HCT116 (cell line): ENCODE data around the gene TBXA2R. TPM values are rescaled to one million over a fixed set of nuclear protein-coding genes. Genes with fewer than 3 reads are reported as not detected.
A peak's percentile ranks its signal among the peaks of the same experiment; 100 is the strongest.

Experiments
- ATAC-seq: fragments of 200-7000 bp; cut with Tn5 transposase; 2 replicates; pipeline ENCODE4 v1.9.1; 2020; ENCODE audit warnings: mild to moderate bottlenecking, moderate library complexity
- BruUV-seq: library from RNA; stranded (reverse); fragments of 400-500 nt; replicated peaks from 2 replicates; lab custom pipeline; 2021; lab: Mats Ljungman, UMichigan
- CTCF ChIA-PET: fragments of 300-600 bp; sonication (Branson Sonifier 250); formaldehyde crosslinking; loops from one replicate; lab custom pipeline; 2021; ENCODE audit warnings: antibody characterized with exemption; lab: Charles Lee
- POLR2A ChIA-PET: fragments of 300-600, 350-600 bp; sonication (Branson Sonifier 250); formaldehyde crosslinking; loops from one replicate; lab custom pipeline; 2021; ENCODE audit warnings: antibody characterized with exemption; lab: Charles Lee
- RAD21 ChIA-PET, 2 experiments: fragments of 300-600 bp; sonication (Branson Sonifier 250); formaldehyde crosslinking; loops; one replicate each; lab custom pipeline; 2023; ENCODE audit warnings: low total read pairs in 2 of 2; ENCODE audit not compliant: uncharacterized antibody in 2 of 2, unreplicated experiment in 2 of 2, low non-redundant PET in 1 of 2; lab: Charles Lee
- DNase-seq: peaks from one replicate; pipeline ENCODE4 v3.0.0-alpha.2; 2010; ENCODE audit warnings: low read depth, low spot score
- H2AFZ ChIP-seq: fragments of 200-600 bp; shearing (Covaris generic), sonication (generic); 2 replicates; pipeline ENCODE4 v1.6.1; 2017; ENCODE audit warnings: low read depth, mixed run types, mixed read lengths, antibody characterized with exemption, low read length; ENCODE audit not compliant: poor library complexity, severe bottlenecking
- H3K27ac ChIP-seq: 2 replicates; pipeline ENCODE4 v1.5.1; 2012; ENCODE audit warnings: low read depth, low read length
- H3K27me3 ChIP-seq: fragments of 200-600 bp; sonication (generic); 2 replicates; pipeline ENCODE4 v1.6.1; 2016; ENCODE audit warnings: mixed run types, low read length, mixed read lengths; ENCODE audit not compliant: insufficient read depth
- H3K36me3 ChIP-seq, 2 experiments: fragments of 200-500 bp in 1 of 2; fragments of 200-600 bp in 1 of 2; sonication (Bioruptor generic) in 1 of 2; sonication (generic) in 1 of 2; 2 replicates each; pipeline versions ENCODE4 v1.5.1 to v1.6.1; 2014 to 2016; ENCODE audit warnings: low read length in 2 of 2, inconsistent platforms in 1 of 2, mixed read lengths in 1 of 2, mixed run types in 1 of 2; ENCODE audit not compliant: insufficient read depth in 2 of 2, control insufficient read depth in 1 of 2
- H3K4me1 ChIP-seq, 2 experiments: fragments of 200-600 bp in 1 of 2; sonication (generic) in 1 of 2; 2 replicates each; pipeline versions ENCODE4 v1.5.1 to v1.6.1; 2012 to 2017; ENCODE audit warnings: low read length in 2 of 2, inconsistent platforms in 1 of 2, mild to moderate bottlenecking in 1 of 2, mixed read lengths in 1 of 2, mixed run types in 1 of 2, moderate library complexity in 1 of 2; ENCODE audit not compliant: insufficient read depth in 2 of 2, control insufficient read depth in 1 of 2
- H3K4me2 ChIP-seq: fragments of 200-600 bp; sonication (generic); 2 replicates; pipeline ENCODE4 v1.6.1; 2017; ENCODE audit warnings: mixed run types, low read length, mixed read lengths
- H3K4me3 ChIP-seq, 2 experiments: fragments of 200-600 bp in 1 of 2; sonication (generic) in 1 of 2; replicated peaks in 1 of 2; 2 replicates each; pipeline ENCODE4 v1.5.1; 2011 to 2016; ENCODE audit warnings: low read length in 2 of 2, control low read depth in 1 of 2, low read depth in 1 of 2, mild to moderate bottlenecking in 1 of 2, mixed read lengths in 1 of 2, mixed run types in 1 of 2
- H3K79me2 ChIP-seq: fragments of 200-600 bp; sonication (generic); 2 replicates; pipeline ENCODE4 v1.6.1; 2017; ENCODE audit warnings: mild to moderate bottlenecking, mixed run types, low read length, moderate library complexity, mixed read lengths; ENCODE audit not compliant: insufficient read depth
- H3K9ac ChIP-seq: fragments of 200-600 bp; sonication (generic); 2 replicates; pipeline ENCODE4 v1.6.1; 2016; ENCODE audit warnings: low read length, mixed read lengths
- H3K9me2 ChIP-seq: fragments of 200-600 bp; sonication (generic), shearing (Covaris generic); 2 replicates; pipeline ENCODE4 v1.6.1; 2017; ENCODE audit warnings: mixed run types, mild to moderate bottlenecking, moderate library complexity; ENCODE audit not compliant: insufficient read depth
- H3K9me3 ChIP-seq, 2 experiments: fragments of 200-500 bp in 1 of 2; fragments of 200-600 bp in 1 of 2; sonication (Bioruptor generic) in 1 of 2; sonication (generic) in 1 of 2; 2 replicates each; pipeline ENCODE4 v1.6.1; 2014 to 2017; ENCODE audit warnings: low read length in 2 of 2, mixed read lengths in 2 of 2, inconsistent platforms in 1 of 2, low read depth in 1 of 2, mild to moderate bottlenecking in 1 of 2, mixed run types in 1 of 2, moderate library complexity in 1 of 2; ENCODE audit not compliant: control insufficient read depth in 1 of 2, insufficient read depth in 1 of 2
- H4K20me1 ChIP-seq: fragments of 200-600 bp; sonication (generic), shearing (Covaris generic); 2 replicates; pipeline ENCODE4 v1.6.1; 2017; ENCODE audit warnings: mixed run types, mild to moderate bottlenecking, moderate library complexity; ENCODE audit not compliant: insufficient read depth
- EZH2 ChIP-seq: fragments of 200-600 bp; sonication (generic); IDR thresholded peaks from 2 replicates; pipeline ENCODE4 v1.6.1; 2017; ENCODE audit warnings: antibody characterized with exemption, mixed run types
- JUND ChIP-seq: IDR thresholded peaks from 2 replicates; pipeline ENCODE4 v1.6.1; 2012
- POLR2AphosphoS5 ChIP-seq: IDR thresholded peaks from 2 replicates; pipeline ENCODE4 v1.6.1; 2011; ENCODE audit warnings: mild to moderate bottlenecking, low read depth, low read length, moderate library complexity
- TCF7L2 ChIP-seq: IDR thresholded peaks from 2 replicates; pipeline ENCODE4 v1.7.0; 2011; ENCODE audit warnings: borderline replicate concordance, inconsistent platforms; ENCODE audit not compliant: insufficient read depth, insufficient read length; ENCODE audit errors: extremely low read depth
- ZBTB33 ChIP-seq: IDR thresholded peaks from 2 replicates; pipeline ENCODE4 v1.6.1; 2011; ENCODE audit warnings: mild to moderate bottlenecking, low read length, moderate library complexity; ENCODE audit not compliant: insufficient replicate concordance; ENCODE audit errors: extremely low read depth
- ZFX ChIP-seq: fragments of 450-650 bp; IDR thresholded peaks from 2 replicates; pipeline ENCODE4 v1.6.1; 2017
- intact Hi-C: fragments of 100-400 bp; cut with micrococcal nuclease; formaldehyde crosslinking; loops from 2 replicates; pipeline ENCODE4 v1.10.0; 2022
- total RNA-seq: library from RNA; stranded (reverse); gene quantifications from one replicate; pipeline ENCODE4 v1.2.1, GENCODE V29; 2021; ENCODE audit not compliant: unreplicated experiment
- TF ChIP-seq, protein P1 (sequence below): IDR thresholded peaks from 2 replicates; pipeline ENCODE4 v1.6.1; 2012; ENCODE audit warnings: low read depth

Gene TBXA2R
- total RNA-seq, 1 experiment from 2014 or later, result 2.3 TPM

DNA sequence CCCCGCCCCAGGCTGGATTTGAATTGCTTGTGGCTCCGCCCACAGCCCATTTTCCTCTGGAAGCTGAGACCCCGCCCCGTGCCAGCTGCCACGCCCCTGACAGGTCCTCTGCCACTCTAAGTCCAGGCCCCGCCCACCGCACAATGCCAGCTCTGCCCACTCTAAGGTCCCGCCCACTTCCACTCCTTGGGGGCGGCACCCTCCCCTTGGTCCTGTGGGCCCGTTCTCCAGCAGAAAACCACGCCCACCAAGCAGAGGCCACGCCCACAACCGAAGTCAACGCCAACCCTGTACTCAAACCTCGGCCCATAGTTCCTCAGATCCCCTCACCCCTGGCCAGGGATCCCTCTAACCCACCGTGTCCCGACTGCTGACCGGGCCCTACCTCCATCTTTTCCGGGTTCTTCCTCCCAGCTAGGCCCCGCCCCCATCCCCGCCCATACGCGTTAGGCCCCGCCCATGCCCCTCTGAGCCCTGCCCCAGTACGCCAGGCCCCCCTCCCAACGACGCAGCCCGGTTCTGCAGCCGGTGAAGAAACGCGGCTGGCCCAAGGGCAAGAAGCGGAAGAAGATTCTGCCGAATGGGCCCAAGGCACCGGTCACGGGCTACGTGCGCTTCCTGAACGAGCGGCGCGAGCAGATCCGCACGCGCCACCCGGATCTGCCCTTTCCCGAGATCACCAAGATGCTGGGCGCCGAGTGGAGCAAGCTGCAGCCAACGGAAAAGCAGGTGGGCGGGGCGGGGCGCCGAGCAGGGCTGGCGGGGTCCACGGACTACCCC, 32.6 kb downstream of the TBXA2R start (continued):
- TF ChIP-seq ZBTB33 (no peak), JUND (no peak)

DNA sequence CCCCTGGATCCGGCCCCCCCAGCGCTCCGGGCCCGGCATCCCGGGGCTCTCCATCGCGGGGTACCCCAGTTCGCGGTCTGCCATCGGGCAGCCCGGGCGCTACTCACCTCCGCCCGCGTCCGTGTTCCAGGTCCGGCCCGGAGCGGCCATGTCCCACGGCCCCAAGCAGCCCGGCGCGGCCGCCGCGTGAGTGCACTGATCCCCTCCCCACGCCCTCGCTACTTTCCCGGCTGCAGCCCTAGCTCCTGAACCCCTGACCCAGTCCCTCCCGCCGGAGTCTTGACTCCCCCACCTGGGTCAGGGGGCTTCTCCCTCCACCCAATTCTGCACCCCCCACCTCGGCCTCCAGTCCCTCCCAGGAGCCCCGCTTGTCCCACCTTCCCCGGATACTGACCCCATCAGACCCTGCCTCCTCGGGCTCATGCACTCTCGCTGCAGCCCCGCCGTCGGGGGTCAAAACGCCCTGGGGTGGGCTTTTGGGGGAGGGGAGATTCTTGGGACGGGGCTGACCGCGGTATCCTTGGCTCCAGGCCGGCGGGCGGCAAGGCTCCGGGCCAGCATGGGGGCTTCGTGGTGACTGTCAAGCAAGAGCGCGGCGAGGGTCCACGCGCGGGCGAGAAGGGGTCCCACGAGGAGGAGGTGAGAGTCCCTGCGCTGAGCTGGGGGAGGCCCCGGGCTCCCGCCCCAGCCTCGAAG, 33.4 kb downstream of the TBXA2R start:
- H2AFZ ChIP-seq, result no peak overlapping the region
- intact Hi-C loops, result loop anchor here (10.0 kb wide), 1 partner anchor 631 kb away; no protein-coding TSS in a partner anchor

More for the DNA sequence above, 33.4 kb downstream of the TBXA2R start:
- Histone ChIP-seq H3K4me2 (peak overlapping the region; percentile 98), H3K27me3 (no peaks in the 10 kb centered on the region), H3K27ac (peak overlapping the region; percentile 93), H3K9me3 (no peaks in the 10 kb centered on the region), H3K4me3 (peak overlapping the region; percentile 94 to 98), H3K4me1 (peaks cover 33 to 68% of the 10 kb centered on the region in 2 experiments), H4K20me1 (no peaks in the 10 kb centered on the region; the same call in 1 of the 2 replicates), H3K9ac (peak overlapping the region; percentile 100), H3K36me3 (peaks cover 3 to 21% of the 10 kb centered on the region in 2 experiments; a peak in 2 of 4 replicates), H3K9me2 (no peaks in the 10 kb centered on the region), H3K79me2 (peaks cover 24% of the 10 kb centered on the region; the same call in 1 of the 2 replicates)
- ChIA-PET POLR2A (interaction anchor here (1.2 to 1.4 kb wide), 3 partner anchors 12 to 72 kb away, joined by 3 to 5 read pairs (median 5); partner anchors contain the start of gene DOHH), CTCF (interaction anchor here (1.7 kb wide), 1 partner anchor 28 kb away, joined by 11 read pairs; no protein-coding TSS in a partner anchor), RAD21 (interaction anchor here (0.6 to 1.0 kb wide), 3 partner anchors 28 to 779 kb away, joined by 3 to 5 read pairs (median 4); no protein-coding TSS in a partner anchor)
- no peak for TF ChIP-seq EZH2
- TF ChIP-seq TCF7L2, result no peak
- TF ChIP-seq ZFX, result peak; percentile 51; the same call in 1 of the 2 replicates
- peak; percentile 2; the same call in 1 of the 2 replicates for TF ChIP-seq POLR2AphosphoS5
- no peak for TF ChIP-seq ZBTB33
- TF ChIP-seq, protein P1, sequence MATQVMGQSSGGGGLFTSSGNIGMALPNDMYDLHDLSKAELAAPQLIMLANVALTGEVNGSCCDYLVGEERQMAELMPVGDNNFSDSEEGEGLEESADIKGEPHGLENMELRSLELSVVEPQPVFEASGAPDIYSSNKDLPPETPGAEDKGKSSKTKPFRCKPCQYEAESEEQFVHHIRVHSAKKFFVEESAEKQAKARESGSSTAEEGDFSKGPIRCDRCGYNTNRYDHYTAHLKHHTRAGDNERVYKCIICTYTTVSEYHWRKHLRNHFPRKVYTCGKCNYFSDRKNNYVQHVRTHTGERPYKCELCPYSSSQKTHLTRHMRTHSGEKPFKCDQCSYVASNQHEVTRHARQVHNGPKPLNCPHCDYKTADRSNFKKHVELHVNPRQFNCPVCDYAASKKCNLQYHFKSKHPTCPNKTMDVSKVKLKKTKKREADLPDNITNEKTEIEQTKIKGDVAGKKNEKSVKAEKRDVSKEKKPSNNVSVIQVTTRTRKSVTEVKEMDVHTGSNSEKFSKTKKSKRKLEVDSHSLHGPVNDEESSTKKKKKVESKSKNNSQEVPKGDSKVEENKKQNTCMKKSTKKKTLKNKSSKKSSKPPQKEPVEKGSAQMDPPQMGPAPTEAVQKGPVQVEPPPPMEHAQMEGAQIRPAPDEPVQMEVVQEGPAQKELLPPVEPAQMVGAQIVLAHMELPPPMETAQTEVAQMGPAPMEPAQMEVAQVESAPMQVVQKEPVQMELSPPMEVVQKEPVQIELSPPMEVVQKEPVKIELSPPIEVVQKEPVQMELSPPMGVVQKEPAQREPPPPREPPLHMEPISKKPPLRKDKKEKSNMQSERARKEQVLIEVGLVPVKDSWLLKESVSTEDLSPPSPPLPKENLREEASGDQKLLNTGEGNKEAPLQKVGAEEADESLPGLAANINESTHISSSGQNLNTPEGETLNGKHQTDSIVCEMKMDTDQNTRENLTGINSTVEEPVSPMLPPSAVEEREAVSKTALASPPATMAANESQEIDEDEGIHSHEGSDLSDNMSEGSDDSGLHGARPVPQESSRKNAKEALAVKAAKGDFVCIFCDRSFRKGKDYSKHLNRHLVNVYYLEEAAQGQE, result no peak
- DNase-seq (no peak), ATAC-seq (peak; percentile 7)
- no TSS peak for BruUV-seq
